OCI-LY3 (cell line): Measurements from ENCODE around the gene SOX18.

Experiments used
- EZH2phosphoT487 ChIP-seq: fragments of 200-600 bp; shearing (Covaris generic); IDR thresholded peaks from 2 replicates; pipeline ENCODE4 v1.6.1; 2018; ENCODE audit warnings: antibody characterized with exemption, mixed run types, low read depth
- TF ChIP-seq, protein P1 (sequence below): fragments of 200-600, 300-600 bp; sonication (generic); IDR thresholded peaks from 2 replicates; pipeline ENCODE4 v1.5.1; 2014; ENCODE audit warnings: antibody characterized with exemption, low read length, low read depth

DNA sequence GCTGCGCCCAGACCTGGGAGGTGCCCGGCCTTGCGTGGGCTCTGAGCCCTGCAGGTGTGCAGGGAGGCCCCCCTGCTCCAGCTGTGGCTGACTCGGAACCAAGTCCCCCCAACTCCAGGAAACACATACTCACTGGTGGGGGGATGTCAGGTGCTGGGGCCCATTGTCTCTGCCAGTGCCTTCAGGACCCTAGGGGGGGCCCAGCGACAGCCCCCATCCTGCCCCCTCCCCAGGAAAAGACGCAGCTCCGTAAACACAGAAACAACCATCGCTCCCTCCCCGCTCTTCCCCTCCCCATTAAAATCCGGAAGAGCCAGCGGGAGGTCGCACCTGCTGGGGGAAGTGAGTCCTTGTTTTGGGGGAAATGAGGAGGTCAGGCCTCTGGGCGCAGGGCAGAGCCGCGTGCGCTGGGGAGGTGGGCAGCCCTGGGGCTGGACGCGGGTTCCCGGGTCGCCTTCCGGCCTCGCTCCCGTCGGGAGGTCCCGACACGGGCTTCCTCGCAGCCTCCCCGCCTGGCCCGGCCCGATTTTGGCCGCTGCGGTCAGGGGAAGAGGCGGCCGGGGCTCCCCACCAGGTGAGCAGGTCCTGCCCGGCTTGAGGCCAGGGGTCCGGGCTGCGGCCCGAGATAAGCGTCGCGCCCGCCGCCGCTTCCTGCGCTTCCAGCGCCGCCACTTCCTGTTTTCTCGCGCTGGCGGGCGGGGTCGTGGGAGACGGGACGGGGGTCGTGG lies 7.2 kb downstream of the SOX18 start:
- TF ChIP-seq, protein P1, sequence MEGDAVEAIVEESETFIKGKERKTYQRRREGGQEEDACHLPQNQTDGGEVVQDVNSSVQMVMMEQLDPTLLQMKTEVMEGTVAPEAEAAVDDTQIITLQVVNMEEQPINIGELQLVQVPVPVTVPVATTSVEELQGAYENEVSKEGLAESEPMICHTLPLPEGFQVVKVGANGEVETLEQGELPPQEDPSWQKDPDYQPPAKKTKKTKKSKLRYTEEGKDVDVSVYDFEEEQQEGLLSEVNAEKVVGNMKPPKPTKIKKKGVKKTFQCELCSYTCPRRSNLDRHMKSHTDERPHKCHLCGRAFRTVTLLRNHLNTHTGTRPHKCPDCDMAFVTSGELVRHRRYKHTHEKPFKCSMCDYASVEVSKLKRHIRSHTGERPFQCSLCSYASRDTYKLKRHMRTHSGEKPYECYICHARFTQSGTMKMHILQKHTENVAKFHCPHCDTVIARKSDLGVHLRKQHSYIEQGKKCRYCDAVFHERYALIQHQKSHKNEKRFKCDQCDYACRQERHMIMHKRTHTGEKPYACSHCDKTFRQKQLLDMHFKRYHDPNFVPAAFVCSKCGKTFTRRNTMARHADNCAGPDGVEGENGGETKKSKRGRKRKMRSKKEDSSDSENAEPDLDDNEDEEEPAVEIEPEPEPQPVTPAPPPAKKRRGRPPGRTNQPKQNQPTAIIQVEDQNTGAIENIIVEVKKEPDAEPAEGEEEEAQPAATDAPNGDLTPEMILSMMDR: no peak
- no peak for TF ChIP-seq EZH2phosphoT487
